Parathyroid adenoma (tissue), 2 donors: ENCODE measurements around the gene SATB1.
"Not testable (repeated sequence)": the region's sequence is repeated elsewhere in the genome, so short reads cannot be mapped to it uniquely, and the experiment has no call there.

ENCODE experiments used
- H2AFZ ChIP-seq: fragments of 300-600 bp; sonication (generic); one replicate; pipeline ENCODE4 v1.7.0; 2017; ENCODE audit warnings: antibody characterized with exemption, mild to moderate bottlenecking
- H3K27ac ChIP-seq: fragments of 300-600 bp; sonication (generic); one replicate; pipeline ENCODE4 v1.7.0; 2017
- H3K27me3 ChIP-seq: fragments of 300-600 bp; sonication (generic); one replicate; pipeline ENCODE4 v1.7.0; 2017; ENCODE audit warnings: low read length; ENCODE audit not compliant: control insufficient read depth, insufficient read depth
- H3K36me3 ChIP-seq: fragments of 300-600 bp; sonication (generic); one replicate; pipeline ENCODE4 v1.7.0; 2017; ENCODE audit warnings: low read length; ENCODE audit not compliant: control insufficient read depth, insufficient read depth
- H3K4me1 ChIP-seq: fragments of 300-600 bp; sonication (generic); one replicate; pipeline ENCODE4 v1.7.0; 2017; ENCODE audit warnings: control low read depth
- H3K4me2 ChIP-seq: fragments of 300-600 bp; sonication (generic); one replicate; pipeline ENCODE4 v1.7.0; 2017; ENCODE audit warnings: low read length
- H3K4me3 ChIP-seq: fragments of 300-600 bp; sonication (generic); one replicate; pipeline ENCODE4 v1.7.0; 2017; ENCODE audit warnings: low read depth, low read length
- H3K79me2 ChIP-seq: fragments of 300-600 bp; sonication (generic); one replicate; pipeline ENCODE4 v1.7.0; 2017; ENCODE audit warnings: control low read depth
- H3K9ac ChIP-seq: fragments of 300-600 bp; sonication (generic); one replicate; pipeline ENCODE4 v1.7.0; 2017; ENCODE audit warnings: mild to moderate bottlenecking
- H3K9me3 ChIP-seq: fragments of 300-600 bp; sonication (generic); one replicate; pipeline ENCODE4 v1.7.0; 2017; ENCODE audit warnings: low read length; ENCODE audit not compliant: control insufficient read depth
- TF ChIP-seq, protein P1 (sequence below): fragments of 300-600 bp; sonication (generic); IDR thresholded peaks from one replicate; pipeline ENCODE4 v1.7.0; 2017; ENCODE audit warnings: antibody characterized with exemption, mild to moderate bottlenecking
- donor health status: primary hyperparathyroidism.

The SATB1 gene

GRCh38 chr3:18337231-18337630 lies 87.9 kb downstream of the SATB1 start:
- Histone ChIP-seq H2AFZ (no peak overlapping the region), H3K4me1 (no peaks in the 10 kb centered on the region), H3K4me2 (no peak overlapping the region), H3K4me3 (no peak overlapping the region), H3K36me3 (no peaks in the 10 kb centered on the region), H3K27me3 (no peaks in the 10 kb centered on the region), H3K79me2 (no peaks in the 10 kb centered on the region), H3K27ac (no peak overlapping the region), H3K9ac (no peak overlapping the region), H3K9me3 (no peaks in the 10 kb centered on the region)
- TF ChIP-seq, protein P1, sequence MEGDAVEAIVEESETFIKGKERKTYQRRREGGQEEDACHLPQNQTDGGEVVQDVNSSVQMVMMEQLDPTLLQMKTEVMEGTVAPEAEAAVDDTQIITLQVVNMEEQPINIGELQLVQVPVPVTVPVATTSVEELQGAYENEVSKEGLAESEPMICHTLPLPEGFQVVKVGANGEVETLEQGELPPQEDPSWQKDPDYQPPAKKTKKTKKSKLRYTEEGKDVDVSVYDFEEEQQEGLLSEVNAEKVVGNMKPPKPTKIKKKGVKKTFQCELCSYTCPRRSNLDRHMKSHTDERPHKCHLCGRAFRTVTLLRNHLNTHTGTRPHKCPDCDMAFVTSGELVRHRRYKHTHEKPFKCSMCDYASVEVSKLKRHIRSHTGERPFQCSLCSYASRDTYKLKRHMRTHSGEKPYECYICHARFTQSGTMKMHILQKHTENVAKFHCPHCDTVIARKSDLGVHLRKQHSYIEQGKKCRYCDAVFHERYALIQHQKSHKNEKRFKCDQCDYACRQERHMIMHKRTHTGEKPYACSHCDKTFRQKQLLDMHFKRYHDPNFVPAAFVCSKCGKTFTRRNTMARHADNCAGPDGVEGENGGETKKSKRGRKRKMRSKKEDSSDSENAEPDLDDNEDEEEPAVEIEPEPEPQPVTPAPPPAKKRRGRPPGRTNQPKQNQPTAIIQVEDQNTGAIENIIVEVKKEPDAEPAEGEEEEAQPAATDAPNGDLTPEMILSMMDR, result no peak

DNA sequence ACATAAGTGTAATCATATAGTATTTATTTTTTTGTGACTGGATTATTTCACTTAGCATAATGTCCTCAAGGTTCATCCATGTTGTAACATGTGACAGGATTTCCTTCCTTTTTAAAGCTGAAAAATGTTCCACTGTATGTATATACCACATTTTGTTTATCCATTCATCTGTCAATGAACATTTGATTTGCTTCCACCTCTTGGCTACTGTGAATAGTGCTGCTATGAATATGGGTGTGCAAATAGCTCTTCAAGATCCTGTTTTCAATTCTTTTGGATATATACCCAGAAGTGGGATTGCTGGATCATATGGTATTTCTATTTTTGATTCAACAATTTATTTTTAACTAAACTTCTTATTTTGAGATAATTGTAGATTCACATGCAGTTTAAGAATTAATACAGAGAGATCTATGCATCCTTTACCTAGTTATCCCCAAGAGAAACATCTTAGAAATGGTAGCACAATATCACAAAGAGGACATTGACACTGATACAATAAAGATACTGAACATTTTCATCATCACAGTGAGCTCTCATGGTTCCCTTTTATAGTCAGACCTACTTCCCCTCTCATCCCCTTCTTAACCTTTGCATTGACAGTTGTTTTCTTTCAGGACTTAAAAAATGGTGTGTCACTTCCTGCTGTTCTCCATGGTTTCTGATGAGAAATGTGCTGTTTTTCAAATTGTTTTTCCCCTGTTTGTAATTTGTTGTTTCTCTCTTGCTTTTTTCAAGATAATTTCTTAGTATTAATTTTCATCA lies 90.1 kb downstream of the SATB1 start:
- Histone ChIP-seq H3K4me1 (no peaks in the 10 kb centered on the region), H3K27ac (no peak overlapping the region), H3K36me3 (no peaks in the 10 kb centered on the region), H3K4me3 (no peak overlapping the region), H2AFZ (no peak overlapping the region), H3K27me3 (no peaks in the 10 kb centered on the region), H3K4me2 (no peak overlapping the region), H3K9ac (no peak overlapping the region), H3K9me3 (no peaks in the 10 kb centered on the region), H3K79me2 (no peaks in the 10 kb centered on the region)
- TF ChIP-seq, protein P1, result no peak

DNA sequence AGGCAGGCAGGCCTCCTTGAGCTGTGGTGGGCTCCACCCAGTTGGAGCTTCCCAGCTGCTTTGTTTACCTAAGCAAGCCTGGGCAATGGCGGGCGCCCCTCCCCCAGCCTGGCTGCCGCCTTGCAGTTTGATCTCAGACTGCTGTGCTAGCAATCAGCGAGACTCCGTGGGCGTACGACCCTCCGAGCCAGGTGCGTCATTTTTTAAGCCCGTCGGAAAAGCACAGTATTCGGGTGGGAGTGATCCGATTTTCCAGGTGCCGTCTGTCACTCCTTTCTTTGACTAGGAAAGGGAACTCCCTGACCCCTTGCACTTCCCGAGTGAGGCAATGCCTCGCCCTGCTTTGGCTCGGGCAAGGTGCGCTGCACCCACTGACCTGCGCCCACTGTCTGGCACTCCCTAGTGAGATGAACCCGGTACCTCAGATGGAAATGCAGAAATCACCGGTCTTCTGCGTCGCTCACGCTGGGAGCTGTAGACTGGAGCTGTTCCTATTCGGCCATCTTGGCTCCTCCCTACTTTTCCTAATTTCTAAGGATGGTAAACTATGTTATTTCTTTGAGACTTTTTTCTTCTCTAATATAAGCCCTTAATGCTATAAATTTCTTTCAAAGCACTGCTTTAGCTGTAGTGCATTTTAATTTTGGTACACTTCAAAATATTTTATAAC lies 94.2 kb downstream of the SATB1 start:
- H3K4me3 ChIP-seq, H3K79me2 ChIP-seq, H3K4me1 ChIP-seq, H3K4me2 ChIP-seq, H3K9ac ChIP-seq, H3K27ac ChIP-seq, H3K36me3 ChIP-seq, H3K27me3 ChIP-seq, H3K9me3 ChIP-seq: not testable (repeated sequence)
- H2AFZ ChIP-seq, result peak overlapping the region; percentile 50

DNA sequence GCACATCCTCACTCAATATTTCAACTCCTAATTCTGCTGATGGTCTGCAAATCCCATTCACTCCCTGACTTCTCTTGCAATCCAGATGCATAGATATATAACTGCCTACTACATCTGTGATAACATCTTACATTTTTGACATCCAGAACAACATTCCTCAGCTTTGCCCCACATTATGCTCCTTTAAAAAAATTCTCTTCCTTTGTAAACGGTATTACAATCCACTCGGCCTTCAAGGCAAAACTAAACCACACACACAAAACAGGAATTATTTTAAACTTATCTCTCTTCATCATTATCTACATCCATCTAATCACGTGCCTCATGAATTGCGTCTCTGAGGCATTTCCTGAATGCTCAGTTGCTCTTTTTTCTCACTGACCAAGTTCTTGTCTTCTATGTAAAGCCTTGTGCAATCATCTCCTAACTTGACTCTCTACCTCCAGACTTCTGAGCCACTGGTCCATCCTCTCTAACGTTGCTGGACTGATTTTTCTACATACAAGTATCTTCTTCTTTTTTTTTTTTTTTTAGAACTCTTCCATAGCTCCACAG lies 117.0 kb downstream of the SATB1 start:
- Histone ChIP-seq H3K36me3 (no peaks in the 10 kb centered on the region), H3K9me3 (no peaks in the 10 kb centered on the region), H3K4me1 (no peaks in the 10 kb centered on the region), H3K4me3 (no peak overlapping the region), H3K4me2 (no peak overlapping the region), H3K79me2 (no peaks in the 10 kb centered on the region), H3K9ac (no peak overlapping the region), H3K27me3 (no peaks in the 10 kb centered on the region), H2AFZ (no peak overlapping the region), H3K27ac (no peak overlapping the region)
- TF ChIP-seq, protein P1, result no peak

DNA sequence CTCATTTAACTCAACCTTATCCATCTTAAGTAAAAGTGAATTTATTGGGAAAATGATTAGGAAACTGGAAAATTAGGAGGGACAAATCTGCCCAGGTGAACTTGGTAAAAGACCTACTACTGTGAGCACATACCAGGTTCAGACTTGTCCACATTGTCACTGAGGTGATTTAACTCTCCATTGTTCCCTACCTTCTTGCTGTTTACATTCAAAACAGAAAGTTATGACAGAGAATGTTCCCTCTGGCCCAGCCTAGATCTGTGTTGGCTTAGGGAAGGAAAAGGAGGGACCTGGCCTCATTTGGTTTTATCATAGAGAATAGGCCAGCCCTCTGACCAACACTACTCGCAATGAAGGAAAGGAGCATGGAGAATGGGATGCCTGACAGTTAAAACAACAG lies 117.6 kb downstream of the SATB1 start:
- Histone ChIP-seq H3K4me3 (no peak overlapping the region), H3K4me2 (no peak overlapping the region), H3K9me3 (no peaks in the 10 kb centered on the region), H3K36me3 (no peaks in the 10 kb centered on the region), H3K27me3 (no peaks in the 10 kb centered on the region), H3K4me1 (no peaks in the 10 kb centered on the region), H3K27ac (no peak overlapping the region), H3K79me2 (no peaks in the 10 kb centered on the region), H3K9ac (no peak overlapping the region), H2AFZ (no peak overlapping the region)
- TF ChIP-seq, protein P1, result no peak
